Epithelial cell of proximal tubule (primary cell): ENCODE results near the gene BLOC1S4. TPM values are rescaled to one million over a fixed set of nuclear protein-coding genes. Genes with fewer than 3 reads are reported as not detected.
"Not testable (repeated sequence)": the region's sequence is repeated elsewhere in the genome, so short reads cannot be mapped to it uniquely, and the experiment has no call there.

ENCODE experiments used
- DNase-seq: peaks from one replicate; pipeline ENCODE4 v3.0.0-alpha.2; 2011; ENCODE audit warnings: low read depth
- H3K4me3 ChIP-seq: 2 replicates; pipeline ENCODE4 v1.5.1; 2011; ENCODE audit warnings: low read depth, mild to moderate bottlenecking, low read length
- CTCF ChIP-seq: conservative IDR thresholded peaks from 2 replicates; pipeline ENCODE4 v1.5.1; 2012; ENCODE audit warnings: low read depth, mild to moderate bottlenecking, low read length
- total RNA-seq: library from RNA; depleted of rRNA; stranded (reverse); fragments of >200 nt; gene quantifications from 2 replicates; pipeline ENCODE4 v1.2.3, GENCODE V29; 2015

BLOC1S4 gene
- 22.0 and 26.6 TPM in 2 replicates for total RNA-seq

GRCh38 chr4:6716018-6716911, at the start of gene BLOC1S4:
TSS of gene BLOC1S4 (plus strand) at chr4:6716174. CDS start at chr4:6716210, 36 bp downstream.
- DNase-seq = no peak
- peak; percentile 2 for TF ChIP-seq CTCF
- peak within 1 kb of the TSS; percentile 87 for H3K4me3 ChIP-seq

GRCh38 chr4:6668391-6668790, 47.6 kb upstream of the BLOC1S4 start:
- H3K4me3 ChIP-seq = no peak overlapping the region
- peak; percentile 32 for DNase-seq
- no peak for TF ChIP-seq CTCF

- TF ChIP-seq CTCF = no peak
Measured at GRCh38 chr4:6671648-6672047, 44.3 kb upstream of the BLOC1S4 start.

GRCh38 chr4:6672131-6672530, 43.8 kb upstream of the BLOC1S4 start:
- no peak overlapping the region for H3K4me3 ChIP-seq
- DNase-seq = no peak
- no peak for TF ChIP-seq CTCF

More at GRCh38 chr4:6671648-6672047, 44.3 kb upstream of the BLOC1S4 start:
- no peak for DNase-seq
- no peak overlapping the region for H3K4me3 ChIP-seq

GRCh38 chr4:6672541-6673190, 43.3 kb upstream of the BLOC1S4 start:
- not testable (repeated sequence) for DNase-seq

GRCh38 chr4:6673191-6673659, 42.7 kb upstream of the BLOC1S4 start:
- DNase-seq = not testable (repeated sequence)
- H3K4me3 ChIP-seq = peak overlapping the region; percentile 73

More at GRCh38 chr4:6672541-6673190, 43.3 kb upstream of the BLOC1S4 start:
- not testable (repeated sequence) for H3K4me3 ChIP-seq

GRCh38 chr4:6673660-6674499, 42.1 kb upstream of the BLOC1S4 start:
- peak; percentile 66 for DNase-seq
- H3K4me3 ChIP-seq = peak overlapping the region; percentile 73
- TF ChIP-seq CTCF = no peak
